HepG2 (cell line): ENCODE data around the gene RAP1GAP2. TPM values are rescaled to one million over a fixed set of nuclear protein-coding genes. Genes with fewer than 3 reads are reported as not detected.

Experiments
- ARNT2 ChIP-seq: sonication (generic); formaldehyde crosslinking; IDR thresholded peaks from 2 replicates; pipeline ENCODE4 v1.8.0; 2022; ENCODE audit warnings: mild to moderate bottlenecking, low read depth, missing genetic modification reagents, moderate library complexity
- BRCA1 ChIP-seq: sonication (generic); formaldehyde crosslinking; IDR thresholded peaks from 2 replicates; pipeline ENCODE4 v1.4.0; 2020; ENCODE audit warnings: missing genetic modification reagents
- BRF2 ChIP-seq: sonication (generic); formaldehyde crosslinking; IDR thresholded peaks from 2 replicates; pipeline ENCODE4 v1.8.1; 2022; ENCODE audit warnings: mild to moderate bottlenecking, missing genetic modification reagents
- CEBPG ChIP-seq: IDR thresholded peaks from 2 replicates; pipeline ENCODE4 v1.6.1; 2016
- CEBPZ ChIP-seq: IDR thresholded peaks from 2 replicates; pipeline ENCODE4 v1.6.1; 2012; ENCODE audit warnings: low read length, improper control_type of control experiment
- CENPX ChIP-seq: sonication (generic); formaldehyde crosslinking; IDR thresholded peaks from 2 replicates; pipeline ENCODE4 v1.9.0; 2021; ENCODE audit warnings: mild to moderate bottlenecking, missing genetic modification reagents, moderate library complexity
- FOXA1 ChIP-seq, 2 experiments: fragments of 450-650 bp in 1 of 2; sonication (generic) in 1 of 2; formaldehyde crosslinking in 1 of 2; IDR thresholded peaks; 2 replicates each; pipeline versions ENCODE4 v1.4.0 to v1.6.1; 2016 to 2020; ENCODE audit warnings: missing genetic modification reagents in 1 of 2
- GATAD1 ChIP-seq: IDR thresholded peaks from 2 replicates; pipeline ENCODE4 v1.6.1; 2016; ENCODE audit warnings: missing genetic modification reagents, missing compliant biosample characterization
- HHEX ChIP-seq: IDR thresholded peaks from 2 replicates; pipeline ENCODE4 v1.6.1; 2016; ENCODE audit warnings: control low read depth
- JUND ChIP-seq: sonication (generic); formaldehyde crosslinking; IDR thresholded peaks from 2 replicates; pipeline ENCODE4 v1.8.0; 2022; ENCODE audit warnings: mild to moderate bottlenecking, missing genetic modification reagents
- MAFF ChIP-seq: IDR thresholded peaks from 2 replicates; pipeline ENCODE4 v1.6.1; 2011; ENCODE audit warnings: low read depth, low read length, improper control_type of control experiment
- MEF2D ChIP-seq: sonication (generic); formaldehyde crosslinking; IDR thresholded peaks from 2 replicates; pipeline ENCODE4 v1.5.1; 2020; ENCODE audit warnings: mild to moderate bottlenecking, missing genetic modification reagents
- MEIS2 ChIP-seq: sonication (generic); formaldehyde crosslinking; IDR thresholded peaks from 2 replicates; pipeline ENCODE4 v1.9.0; 2021; ENCODE audit warnings: mild to moderate bottlenecking, missing genetic modification reagents
- MTF2 ChIP-seq: sonication (generic); formaldehyde crosslinking; IDR thresholded peaks from 2 replicates; pipeline ENCODE4 v1.5.0; 2020; ENCODE audit warnings: missing genetic modification reagents, borderline replicate concordance
- NKX3-1 ChIP-seq: sonication (generic); formaldehyde crosslinking; IDR thresholded peaks from 2 replicates; pipeline ENCODE4 v1.5.0; 2020; ENCODE audit warnings: missing genetic modification reagents
- PRMT3 ChIP-seq: sonication (generic); formaldehyde crosslinking; IDR thresholded peaks from 2 replicates; pipeline ENCODE4 v1.8.1; 2022; ENCODE audit warnings: low read depth, mild to moderate bottlenecking, moderate library complexity, missing genetic modification reagents, borderline replicate concordance
- STAT5B ChIP-seq: sonication (generic); formaldehyde crosslinking; IDR thresholded peaks from 2 replicates; pipeline ENCODE4 v1.4.0; 2020; ENCODE audit warnings: missing genetic modification reagents
- TBX3 ChIP-seq: fragments of 450-650 bp; IDR thresholded peaks from 2 replicates; pipeline ENCODE4 v1.6.1; 2017; ENCODE audit warnings: antibody characterized with exemption, mild to moderate bottlenecking, inconsistent platforms, borderline replicate concordance
- TCF7 ChIP-seq: sonication (generic); IDR thresholded peaks from 2 replicates; pipeline ENCODE4 v1.6.1; 2016; ENCODE audit warnings: antibody characterized with exemption, low read depth
- TFE3 ChIP-seq: IDR thresholded peaks from 2 replicates; pipeline ENCODE4 v1.6.1; 2016
- YEATS4 ChIP-seq: sonication (generic); formaldehyde crosslinking; IDR thresholded peaks from 2 replicates; pipeline ENCODE4 v1.4.0; 2020; ENCODE audit warnings: missing genetic modification reagents, borderline replicate concordance
- ZFP36 ChIP-seq: fragments of 150-350 bp; IDR thresholded peaks from 2 replicates; pipeline ENCODE4 v1.6.1; 2018; ENCODE audit warnings: borderline replicate concordance, low read length, low read depth; ENCODE audit not compliant: partially characterized antibody
- ZNF20 ChIP-seq: sonication (generic); formaldehyde crosslinking; IDR thresholded peaks from 2 replicates; pipeline ENCODE4 v1.4.0; 2020; ENCODE audit warnings: mild to moderate bottlenecking, moderate library complexity, missing genetic modification reagents
- ZNF317 ChIP-seq: sonication (generic); formaldehyde crosslinking; IDR thresholded peaks from 2 replicates; pipeline ENCODE4 v1.5.0; 2020; ENCODE audit warnings: mild to moderate bottlenecking, missing genetic modification reagents
- ZNF740 ChIP-seq: sonication (generic); formaldehyde crosslinking; IDR thresholded peaks from 2 replicates; pipeline ENCODE4 v1.4.0; 2020; ENCODE audit warnings: missing genetic modification reagents
- ZNF816 ChIP-seq: sonication (generic); formaldehyde crosslinking; IDR thresholded peaks from 2 replicates; pipeline ENCODE4 v1.8.0; 2022; ENCODE audit warnings: missing genetic modification reagents, mild to moderate bottlenecking, borderline replicate concordance
- ZNF883 ChIP-seq: sonication (generic); formaldehyde crosslinking; IDR thresholded peaks from 2 replicates; pipeline ENCODE4 v1.5.1; 2020; ENCODE audit warnings: mild to moderate bottlenecking, missing genetic modification reagents; ENCODE audit errors: not compliant biosample characterization
- polyA plus RNA-seq, 8 experiments: library from polyadenylated mRNA; depleted of rRNA in 3 of 8; stranded (reverse) in 7 of 8; unstranded in 1 of 8; fragments of >200 nt; fragmentation: Illumina TruSeq in 4 of 8; extraction: Trizol in 4 of 8; gene quantifications; 2 replicates each; pipeline versions ENCODE4 v1.2.1 to v1.2.3, GENCODE V29; 2011 to 2016; ENCODE audit warnings: low read depth in 4 of 8, missing spikeins in 1 of 8, mixed read lengths in 1 of 8; ENCODE audit not compliant: insufficient read depth in 1 of 8
- total RNA-seq, 5 experiments: library from RNA; depleted of rRNA; stranded (reverse); fragments of >200 nt; fragmentation: Illumina TruSeq; extraction: Trizol; gene quantifications; 2 replicates each; pipeline ENCODE4 v1.2.3, GENCODE V29; 2016; ENCODE audit warnings: low read depth in 1 of 5

RAP1GAP2 gene
- total and polyA plus RNA-seq, 2 of the 13 experiments (the other 11 are each of a cell fraction or from before 2014, with no cell fraction given) = 10.9 to 12.0 TPM

- TF ChIP-seq MAFF = no peak
- no peak for TF ChIP-seq NKX3-1 (CRISPR knock-in tag)
- no peak for TF ChIP-seq ZNF317 (CRISPR knock-in tag)
- TF ChIP-seq MEF2D = no peak
- TF ChIP-seq ZNF883 (CRISPR knock-in tag) = peak; percentile 43
- no peak for TF ChIP-seq ZNF20 (CRISPR knock-in tag)
- no peak for TF ChIP-seq TFE3 (CRISPR knock-in tag)
- TF ChIP-seq ZFP36 = no peak
- TF ChIP-seq TCF7 = no peak
- no peak for TF ChIP-seq ZNF816 (CRISPR knock-in tag)
- no peak for TF ChIP-seq YEATS4
- TF ChIP-seq STAT5B (CRISPR knock-in tag) = no peak
- no peak for TF ChIP-seq CEBPZ
- no peak for TF ChIP-seq CENPX (CRISPR knock-in tag)
- no peak for TF ChIP-seq TBX3
- TF ChIP-seq ZNF740 (CRISPR knock-in tag) = no peak
- TF ChIP-seq JUND (CRISPR knock-in tag) = no peak
- TF ChIP-seq FOXA1 (IDR thresholded peaks at IDR 0.05) = no peak
- TF ChIP-seq FOXA1 (CRISPR knock-in tag; IDR thresholded peaks at IDR 0.05) = no peak
- no peak for TF ChIP-seq BRCA1 (CRISPR knock-in tag)
- TF ChIP-seq CEBPG (CRISPR knock-in tag) = no peak
- TF ChIP-seq PRMT3 = no peak
- no peak for TF ChIP-seq HHEX
- TF ChIP-seq MEIS2 (CRISPR knock-in tag) = no peak
- no peak for TF ChIP-seq ARNT2
- no peak for TF ChIP-seq MTF2 (CRISPR knock-in tag)
- TF ChIP-seq GATAD1 (CRISPR knock-in tag) = no peak
- TF ChIP-seq BRF2 (CRISPR knock-in tag) = no peak
These were observed 18.9 kb upstream of the RAP1GAP2 start (continued) for GRCh38 chr17:2777242-2777867.
